Astrocyte of the cerebellum (primary cell): ENCODE measurements around the gene CIITA.

Source experiments
- DNase-seq: peaks from one replicate; pipeline ENCODE4 v3.0.0-alpha.2; 2011; ENCODE audit warnings: low read depth
- H3K4me3 ChIP-seq: 2 replicates; pipeline ENCODE4 v1.5.1; 2011; ENCODE audit warnings: mild to moderate bottlenecking, low read depth, low read length, moderate library complexity
- in situ Hi-C: cut with HindIII; loops from 2 replicates; pipeline ENCODE4 v1.10.0; 2017; ENCODE audit warnings: low sequenced_read_pairs
- TF ChIP-seq, protein P1 (sequence below): IDR thresholded peaks from 2 replicates; pipeline ENCODE4 v1.5.1; 2012; ENCODE audit warnings: low read length, low read depth, moderate library complexity, mild to moderate bottlenecking; ENCODE audit errors: missing control alignments

Gene CIITA

DNA sequence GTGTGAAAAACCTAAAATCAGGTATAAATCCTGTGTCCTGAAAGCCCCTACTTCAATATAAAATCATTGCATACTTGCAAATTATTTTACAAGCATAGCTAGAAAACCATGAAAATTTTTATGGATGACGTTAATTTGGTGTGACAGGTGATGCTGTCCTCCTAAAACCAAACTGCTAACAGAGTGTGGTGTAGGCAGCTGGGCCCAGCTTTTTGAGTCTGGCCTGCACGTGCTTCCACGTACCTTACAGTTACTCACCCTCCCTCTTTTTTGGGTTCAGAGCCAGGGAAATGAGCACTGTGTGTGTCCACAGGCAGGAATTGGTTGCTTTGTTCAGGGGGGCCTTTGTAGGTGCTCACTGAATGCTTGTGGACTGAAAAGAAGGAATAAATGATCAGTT is 103.8 kb downstream of the CIITA start:
- H3K4me3 ChIP-seq = no peak overlapping the region
- in situ Hi-C loops = loop anchor here (5.0 kb wide), 1 partner anchor 36 kb away; no protein-coding TSS in a partner anchor
- TF ChIP-seq, protein P1, sequence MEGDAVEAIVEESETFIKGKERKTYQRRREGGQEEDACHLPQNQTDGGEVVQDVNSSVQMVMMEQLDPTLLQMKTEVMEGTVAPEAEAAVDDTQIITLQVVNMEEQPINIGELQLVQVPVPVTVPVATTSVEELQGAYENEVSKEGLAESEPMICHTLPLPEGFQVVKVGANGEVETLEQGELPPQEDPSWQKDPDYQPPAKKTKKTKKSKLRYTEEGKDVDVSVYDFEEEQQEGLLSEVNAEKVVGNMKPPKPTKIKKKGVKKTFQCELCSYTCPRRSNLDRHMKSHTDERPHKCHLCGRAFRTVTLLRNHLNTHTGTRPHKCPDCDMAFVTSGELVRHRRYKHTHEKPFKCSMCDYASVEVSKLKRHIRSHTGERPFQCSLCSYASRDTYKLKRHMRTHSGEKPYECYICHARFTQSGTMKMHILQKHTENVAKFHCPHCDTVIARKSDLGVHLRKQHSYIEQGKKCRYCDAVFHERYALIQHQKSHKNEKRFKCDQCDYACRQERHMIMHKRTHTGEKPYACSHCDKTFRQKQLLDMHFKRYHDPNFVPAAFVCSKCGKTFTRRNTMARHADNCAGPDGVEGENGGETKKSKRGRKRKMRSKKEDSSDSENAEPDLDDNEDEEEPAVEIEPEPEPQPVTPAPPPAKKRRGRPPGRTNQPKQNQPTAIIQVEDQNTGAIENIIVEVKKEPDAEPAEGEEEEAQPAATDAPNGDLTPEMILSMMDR = no peak
- no peak for DNase-seq

DNA sequence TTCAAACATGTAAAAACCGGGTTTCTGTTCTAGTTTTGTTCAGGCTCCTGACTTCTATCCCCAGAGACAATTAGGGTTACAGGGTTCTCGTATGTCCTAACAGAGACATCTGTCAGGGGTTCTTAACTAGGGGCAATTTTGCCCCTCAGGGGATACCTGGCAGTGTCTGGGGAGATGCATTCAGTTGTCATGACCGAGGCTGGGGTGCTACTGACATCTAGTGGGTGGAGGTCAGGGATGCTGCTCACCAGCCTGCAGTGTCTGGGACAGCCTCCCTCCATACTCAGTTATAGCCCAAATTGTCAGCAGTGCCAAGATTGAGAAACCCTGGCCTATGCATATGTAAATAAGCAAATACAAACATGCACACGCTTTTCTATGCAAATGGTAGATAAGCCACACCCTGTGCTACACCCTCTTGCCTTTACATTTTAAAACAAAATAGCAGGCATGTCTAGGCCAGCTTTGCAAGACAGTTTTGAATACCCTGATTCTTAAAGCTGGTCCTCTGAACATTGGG is 104.8 kb downstream of the CIITA start:
- DNase-seq = no peak
- H3K4me3 ChIP-seq = no peak overlapping the region
- in situ Hi-C loops = loop anchor here (5.0 kb wide), 1 partner anchor 36 kb away; no protein-coding TSS in a partner anchor
- TF ChIP-seq, protein P1 = peak; percentile 31

- in situ Hi-C loops = loop anchor here (5.0 kb wide), 1 partner anchor 35 kb away; no protein-coding TSS in a partner anchor
- DNase-seq = no peak
- TF ChIP-seq, protein P1 = no peak
Observed at GRCh38 chr16:10982465-10983150, 105.6 kb downstream of the CIITA start.

DNA sequence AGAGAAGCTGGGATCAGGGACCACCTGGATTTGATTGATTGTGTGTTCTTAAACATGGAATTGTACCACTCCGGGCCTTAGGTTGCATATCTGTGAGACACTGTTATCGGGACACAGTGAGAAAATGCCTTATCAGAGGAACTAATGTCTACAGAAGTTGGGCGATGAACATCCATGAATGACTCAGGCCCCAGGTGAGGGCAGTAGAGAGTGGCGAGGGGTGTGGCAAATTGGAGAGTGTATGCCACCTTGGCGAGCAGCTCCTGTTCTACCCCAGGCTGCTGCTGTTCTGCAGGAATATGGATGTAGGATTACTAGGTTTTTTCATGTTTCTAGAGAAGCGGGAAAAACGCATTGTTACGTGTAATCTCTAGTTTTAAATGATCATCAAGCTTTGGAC is 106.2 kb downstream of the CIITA start:
- TF ChIP-seq, protein P1 = no peak
- in situ Hi-C loops = loop anchor here (5.0 kb wide), 1 partner anchor 34 kb away; no protein-coding TSS in a partner anchor
- H3K4me3 ChIP-seq = no peak overlapping the region
- DNase-seq = no peak

More at GRCh38 chr16:10982465-10983150, 105.6 kb downstream of the CIITA start:
- H3K4me3 ChIP-seq = no peak overlapping the region

- H3K4me3 ChIP-seq = no peak overlapping the region
- in situ Hi-C loops = loop anchor here (5.0 kb wide), 1 partner anchor 33 kb away; no protein-coding TSS in a partner anchor
- peak; percentile 24 for DNase-seq
- TF ChIP-seq, protein P1 = no peak
Observed at GRCh38 chr16:10984509-10984908, 107.5 kb downstream of the CIITA start.
